GM23248 (cell line): ENCODE measurements around the gene CPED1.

Source experiments
- EZH2 ChIP-seq: fragments of 200-600 bp; sonication (generic); IDR thresholded peaks from 2 replicates; pipeline ENCODE4 v1.6.1; 2018; ENCODE audit warnings: antibody characterized with exemption, mild to moderate bottlenecking; ENCODE audit not compliant: insufficient read depth, poor library complexity, severe bottlenecking
- EZH2phosphoT487 ChIP-seq: fragments of 200-600 bp; sonication (generic); IDR thresholded peaks from 2 replicates; pipeline ENCODE4 v1.6.1; 2018; ENCODE audit warnings: antibody characterized with exemption, moderate library complexity, mild to moderate bottlenecking, low read depth; ENCODE audit not compliant: insufficient read depth

- TF ChIP-seq EZH2 (no peak), EZH2phosphoT487 (no peak)
Measured at GRCh38 chr7:121085922-121086321, 97.4 kb downstream of the CPED1 start.
